HCT116 (cell line): ENCODE results near the gene INSR. TPM values are rescaled to one million over a fixed set of nuclear protein-coding genes. Genes with fewer than 3 reads are reported as not detected.

Experiments used
- ATAC-seq: fragments of 200-7000 bp; cut with Tn5 transposase; 2 replicates; pipeline ENCODE4 v1.9.1; 2020; ENCODE audit warnings: mild to moderate bottlenecking, moderate library complexity
- BruUV-seq: library from RNA; stranded (reverse); fragments of 400-500 nt; replicated peaks from 2 replicates; lab custom pipeline; 2021; lab: Mats Ljungman, UMichigan
- CTCF ChIA-PET: fragments of 300-600 bp; sonication (Branson Sonifier 250); formaldehyde crosslinking; loops from one replicate; lab custom pipeline; 2021; ENCODE audit warnings: antibody characterized with exemption; lab: Charles Lee
- POLR2A ChIA-PET: fragments of 300-600, 350-600 bp; sonication (Branson Sonifier 250); formaldehyde crosslinking; loops from one replicate; lab custom pipeline; 2021; ENCODE audit warnings: antibody characterized with exemption; lab: Charles Lee
- RAD21 ChIA-PET, 2 experiments: fragments of 300-600 bp; sonication (Branson Sonifier 250); formaldehyde crosslinking; loops; one replicate each; lab custom pipeline; 2023; ENCODE audit warnings: low total read pairs in 2 of 2; ENCODE audit not compliant: uncharacterized antibody in 2 of 2, unreplicated experiment in 2 of 2, low non-redundant PET in 1 of 2; lab: Charles Lee
- DNase-seq: peaks from one replicate; pipeline ENCODE4 v3.0.0-alpha.2; 2010; ENCODE audit warnings: low read depth, low spot score
- H2AFZ ChIP-seq: fragments of 200-600 bp; shearing (Covaris generic), sonication (generic); 2 replicates; pipeline ENCODE4 v1.6.1; 2017; ENCODE audit warnings: low read depth, mixed run types, mixed read lengths, antibody characterized with exemption, low read length; ENCODE audit not compliant: poor library complexity, severe bottlenecking
- H3K27ac ChIP-seq: 2 replicates; pipeline ENCODE4 v1.5.1; 2012; ENCODE audit warnings: low read depth, low read length
- H3K27me3 ChIP-seq: fragments of 200-600 bp; sonication (generic); 2 replicates; pipeline ENCODE4 v1.6.1; 2016; ENCODE audit warnings: mixed run types, low read length, mixed read lengths; ENCODE audit not compliant: insufficient read depth
- H3K36me3 ChIP-seq, 2 experiments: fragments of 200-500 bp in 1 of 2; fragments of 200-600 bp in 1 of 2; sonication (Bioruptor generic) in 1 of 2; sonication (generic) in 1 of 2; 2 replicates each; pipeline versions ENCODE4 v1.5.1 to v1.6.1; 2014 to 2016; ENCODE audit warnings: low read length in 2 of 2, inconsistent platforms in 1 of 2, mixed read lengths in 1 of 2, mixed run types in 1 of 2; ENCODE audit not compliant: insufficient read depth in 2 of 2, control insufficient read depth in 1 of 2
- H3K4me1 ChIP-seq, 2 experiments: fragments of 200-600 bp in 1 of 2; sonication (generic) in 1 of 2; 2 replicates each; pipeline versions ENCODE4 v1.5.1 to v1.6.1; 2012 to 2017; ENCODE audit warnings: low read length in 2 of 2, inconsistent platforms in 1 of 2, mild to moderate bottlenecking in 1 of 2, mixed read lengths in 1 of 2, mixed run types in 1 of 2, moderate library complexity in 1 of 2; ENCODE audit not compliant: insufficient read depth in 2 of 2, control insufficient read depth in 1 of 2
- H3K4me2 ChIP-seq: fragments of 200-600 bp; sonication (generic); 2 replicates; pipeline ENCODE4 v1.6.1; 2017; ENCODE audit warnings: mixed run types, low read length, mixed read lengths
- H3K4me3 ChIP-seq, 2 experiments: fragments of 200-600 bp in 1 of 2; sonication (generic) in 1 of 2; replicated peaks in 1 of 2; 2 replicates each; pipeline ENCODE4 v1.5.1; 2011 to 2016; ENCODE audit warnings: low read length in 2 of 2, control low read depth in 1 of 2, low read depth in 1 of 2, mild to moderate bottlenecking in 1 of 2, mixed read lengths in 1 of 2, mixed run types in 1 of 2
- H3K79me2 ChIP-seq: fragments of 200-600 bp; sonication (generic); 2 replicates; pipeline ENCODE4 v1.6.1; 2017; ENCODE audit warnings: mild to moderate bottlenecking, mixed run types, low read length, moderate library complexity, mixed read lengths; ENCODE audit not compliant: insufficient read depth
- H3K9ac ChIP-seq: fragments of 200-600 bp; sonication (generic); 2 replicates; pipeline ENCODE4 v1.6.1; 2016; ENCODE audit warnings: low read length, mixed read lengths
- H3K9me2 ChIP-seq: fragments of 200-600 bp; sonication (generic), shearing (Covaris generic); 2 replicates; pipeline ENCODE4 v1.6.1; 2017; ENCODE audit warnings: mixed run types, mild to moderate bottlenecking, moderate library complexity; ENCODE audit not compliant: insufficient read depth
- H3K9me3 ChIP-seq, 2 experiments: fragments of 200-500 bp in 1 of 2; fragments of 200-600 bp in 1 of 2; sonication (Bioruptor generic) in 1 of 2; sonication (generic) in 1 of 2; 2 replicates each; pipeline ENCODE4 v1.6.1; 2014 to 2017; ENCODE audit warnings: low read length in 2 of 2, mixed read lengths in 2 of 2, inconsistent platforms in 1 of 2, low read depth in 1 of 2, mild to moderate bottlenecking in 1 of 2, mixed run types in 1 of 2, moderate library complexity in 1 of 2; ENCODE audit not compliant: control insufficient read depth in 1 of 2, insufficient read depth in 1 of 2
- H4K20me1 ChIP-seq: fragments of 200-600 bp; sonication (generic), shearing (Covaris generic); 2 replicates; pipeline ENCODE4 v1.6.1; 2017; ENCODE audit warnings: mixed run types, mild to moderate bottlenecking, moderate library complexity; ENCODE audit not compliant: insufficient read depth
- CBX3 ChIP-seq: IDR thresholded peaks from 2 replicates; pipeline ENCODE4 v1.6.1; 2012; ENCODE audit warnings: low read depth
- EGR1 ChIP-seq: IDR thresholded peaks from 2 replicates; pipeline ENCODE4 v1.6.1; 2012; ENCODE audit warnings: low read depth
- ELF1 ChIP-seq: IDR thresholded peaks from 2 replicates; pipeline ENCODE4 v1.6.1; 2012; ENCODE audit warnings: low read depth, borderline replicate concordance
- EZH2 ChIP-seq: fragments of 200-600 bp; sonication (generic); IDR thresholded peaks from 2 replicates; pipeline ENCODE4 v1.6.1; 2017; ENCODE audit warnings: antibody characterized with exemption, mixed run types
- EZH2phosphoT487 ChIP-seq: fragments of 200-600 bp; IDR thresholded peaks from 2 replicates; pipeline ENCODE4 v1.6.1; 2018; ENCODE audit warnings: antibody characterized with exemption, borderline replicate concordance
- JUND ChIP-seq: IDR thresholded peaks from 2 replicates; pipeline ENCODE4 v1.6.1; 2012
- POLR2AphosphoS5 ChIP-seq: IDR thresholded peaks from 2 replicates; pipeline ENCODE4 v1.6.1; 2011; ENCODE audit warnings: mild to moderate bottlenecking, low read depth, low read length, moderate library complexity
- SIN3A ChIP-seq: IDR thresholded peaks from 2 replicates; pipeline ENCODE4 v1.6.1; 2012; ENCODE audit warnings: low read depth
- SP1 ChIP-seq: IDR thresholded peaks from 2 replicates; pipeline ENCODE4 v1.6.1; 2012; ENCODE audit warnings: low read depth
- SRF ChIP-seq: IDR thresholded peaks from 2 replicates; pipeline ENCODE4 v1.6.1; 2012; ENCODE audit warnings: low read depth
- TCF7L2 ChIP-seq: IDR thresholded peaks from 2 replicates; pipeline ENCODE4 v1.7.0; 2011; ENCODE audit warnings: borderline replicate concordance, inconsistent platforms; ENCODE audit not compliant: insufficient read depth, insufficient read length; ENCODE audit errors: extremely low read depth
- intact Hi-C: fragments of 100-400 bp; cut with micrococcal nuclease; formaldehyde crosslinking; loops from 2 replicates; pipeline ENCODE4 v1.10.0; 2022
- total RNA-seq: library from RNA; stranded (reverse); gene quantifications from one replicate; pipeline ENCODE4 v1.2.1, GENCODE V29; 2021; ENCODE audit not compliant: unreplicated experiment
- TF ChIP-seq, protein P1 (sequence below): IDR thresholded peaks from 2 replicates; pipeline ENCODE4 v1.6.1; 2012; ENCODE audit warnings: low read depth
- TF ChIP-seq, protein P2 (sequence below): IDR thresholded peaks from 2 replicates; pipeline ENCODE4 v1.6.1; 2012
- TF ChIP-seq, protein P3 (sequence below): IDR thresholded peaks from 2 replicates; pipeline ENCODE4 v1.6.1; 2011; ENCODE audit warnings: mild to moderate bottlenecking, low read length, moderate library complexity; ENCODE audit not compliant: insufficient replicate concordance; ENCODE audit errors: extremely low read depth
- TF ChIP-seq, protein P4 (sequence below): IDR thresholded peaks from 2 replicates; pipeline ENCODE4 v1.6.1; 2012
- TF ChIP-seq, protein P5 (sequence below), 3 experiments: fragments of 200-600 bp in 1 of 3; sonication (generic) in 1 of 3; IDR thresholded peaks in 2 of 3; conservative IDR thresholded peaks in 1 of 3; 2 replicates each; pipeline ENCODE4 v1.5.1; 2012 to 2017; ENCODE audit warnings: low read depth in 2 of 3, low read length in 2 of 3, antibody characterized with exemption in 1 of 3, borderline replicate concordance in 1 of 3, control low read depth in 1 of 3, mild to moderate bottlenecking in 1 of 3, mixed read lengths in 1 of 3, mixed run types in 1 of 3, moderate library complexity in 1 of 3; ENCODE audit not compliant: insufficient read depth in 1 of 3

INSR gene
- total RNA-seq, 1 experiment from 2014 or later: 25.4 TPM

DNA sequence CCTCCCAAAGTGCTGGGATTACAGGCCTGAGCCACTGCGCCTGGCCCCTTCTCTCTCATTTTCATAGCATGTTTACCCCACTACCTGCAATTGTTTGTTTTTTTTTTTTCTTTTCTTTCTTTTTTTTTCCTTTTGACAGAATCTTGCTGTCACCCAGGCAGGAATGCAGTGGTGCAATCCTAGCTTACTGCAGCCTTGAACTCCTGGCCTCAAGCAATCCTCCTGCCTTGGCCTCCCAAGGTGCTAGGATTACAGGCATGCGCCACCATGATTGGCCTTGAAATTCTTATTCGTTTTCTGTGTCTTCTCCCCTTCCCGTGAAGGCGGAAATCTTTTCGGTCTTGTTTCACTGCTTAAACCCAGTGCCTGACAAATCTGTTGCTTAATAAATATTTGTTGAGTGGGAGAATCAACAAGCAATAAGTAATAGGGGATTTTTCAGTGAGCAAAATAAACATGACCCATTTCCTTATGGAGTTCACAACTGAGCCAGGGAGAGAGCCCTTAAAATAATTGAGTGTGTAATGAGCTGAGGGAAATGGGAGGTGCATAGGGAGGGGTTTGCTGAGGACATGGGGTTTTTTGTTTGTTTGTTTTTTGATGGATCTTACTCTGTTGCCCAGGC, 1.8 kb upstream of the INSR start:
- Histone ChIP-seq H3K4me1 (peaks cover 10 to 21% of the 10 kb centered on the region in 2 experiments; a peak in 3 of 4 replicates), H3K27ac (no peak overlapping the region), H3K4me3 (no peak overlapping the region), H3K27me3 (no peaks in the 10 kb centered on the region), H2AFZ (no peak overlapping the region), H4K20me1 (no peaks in the 10 kb centered on the region), H3K9ac (no peak overlapping the region), H3K79me2 (peaks cover 6% of the 10 kb centered on the region), H3K4me2 (no peak overlapping the region), H3K36me3 (no peaks in the 10 kb centered on the region), H3K9me2 (no peaks in the 10 kb centered on the region), H3K9me3 (no peaks in the 10 kb centered on the region)
- intact Hi-C loops: no loop called here
- ATAC-seq (no peak), DNase-seq (no peak)
- ChIA-PET POLR2A (no interaction called here), CTCF (no interaction called here), RAD21 (no interaction called here)
- no TSS peak for BruUV-seq
- TF ChIP-seq JUND: no peak
- TF ChIP-seq, protein P1, sequence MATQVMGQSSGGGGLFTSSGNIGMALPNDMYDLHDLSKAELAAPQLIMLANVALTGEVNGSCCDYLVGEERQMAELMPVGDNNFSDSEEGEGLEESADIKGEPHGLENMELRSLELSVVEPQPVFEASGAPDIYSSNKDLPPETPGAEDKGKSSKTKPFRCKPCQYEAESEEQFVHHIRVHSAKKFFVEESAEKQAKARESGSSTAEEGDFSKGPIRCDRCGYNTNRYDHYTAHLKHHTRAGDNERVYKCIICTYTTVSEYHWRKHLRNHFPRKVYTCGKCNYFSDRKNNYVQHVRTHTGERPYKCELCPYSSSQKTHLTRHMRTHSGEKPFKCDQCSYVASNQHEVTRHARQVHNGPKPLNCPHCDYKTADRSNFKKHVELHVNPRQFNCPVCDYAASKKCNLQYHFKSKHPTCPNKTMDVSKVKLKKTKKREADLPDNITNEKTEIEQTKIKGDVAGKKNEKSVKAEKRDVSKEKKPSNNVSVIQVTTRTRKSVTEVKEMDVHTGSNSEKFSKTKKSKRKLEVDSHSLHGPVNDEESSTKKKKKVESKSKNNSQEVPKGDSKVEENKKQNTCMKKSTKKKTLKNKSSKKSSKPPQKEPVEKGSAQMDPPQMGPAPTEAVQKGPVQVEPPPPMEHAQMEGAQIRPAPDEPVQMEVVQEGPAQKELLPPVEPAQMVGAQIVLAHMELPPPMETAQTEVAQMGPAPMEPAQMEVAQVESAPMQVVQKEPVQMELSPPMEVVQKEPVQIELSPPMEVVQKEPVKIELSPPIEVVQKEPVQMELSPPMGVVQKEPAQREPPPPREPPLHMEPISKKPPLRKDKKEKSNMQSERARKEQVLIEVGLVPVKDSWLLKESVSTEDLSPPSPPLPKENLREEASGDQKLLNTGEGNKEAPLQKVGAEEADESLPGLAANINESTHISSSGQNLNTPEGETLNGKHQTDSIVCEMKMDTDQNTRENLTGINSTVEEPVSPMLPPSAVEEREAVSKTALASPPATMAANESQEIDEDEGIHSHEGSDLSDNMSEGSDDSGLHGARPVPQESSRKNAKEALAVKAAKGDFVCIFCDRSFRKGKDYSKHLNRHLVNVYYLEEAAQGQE: no peak
- TF ChIP-seq, protein P2, sequence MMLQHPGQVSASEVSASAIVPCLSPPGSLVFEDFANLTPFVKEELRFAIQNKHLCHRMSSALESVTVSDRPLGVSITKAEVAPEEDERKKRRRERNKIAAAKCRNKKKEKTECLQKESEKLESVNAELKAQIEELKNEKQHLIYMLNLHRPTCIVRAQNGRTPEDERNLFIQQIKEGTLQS: no peak
- TF ChIP-seq EGR1: no peak
- no peak for TF ChIP-seq ELF1
- TF ChIP-seq SIN3A: no peak
- TF ChIP-seq CBX3: no peak
- no peak for TF ChIP-seq EZH2
- TF ChIP-seq, protein P3, sequence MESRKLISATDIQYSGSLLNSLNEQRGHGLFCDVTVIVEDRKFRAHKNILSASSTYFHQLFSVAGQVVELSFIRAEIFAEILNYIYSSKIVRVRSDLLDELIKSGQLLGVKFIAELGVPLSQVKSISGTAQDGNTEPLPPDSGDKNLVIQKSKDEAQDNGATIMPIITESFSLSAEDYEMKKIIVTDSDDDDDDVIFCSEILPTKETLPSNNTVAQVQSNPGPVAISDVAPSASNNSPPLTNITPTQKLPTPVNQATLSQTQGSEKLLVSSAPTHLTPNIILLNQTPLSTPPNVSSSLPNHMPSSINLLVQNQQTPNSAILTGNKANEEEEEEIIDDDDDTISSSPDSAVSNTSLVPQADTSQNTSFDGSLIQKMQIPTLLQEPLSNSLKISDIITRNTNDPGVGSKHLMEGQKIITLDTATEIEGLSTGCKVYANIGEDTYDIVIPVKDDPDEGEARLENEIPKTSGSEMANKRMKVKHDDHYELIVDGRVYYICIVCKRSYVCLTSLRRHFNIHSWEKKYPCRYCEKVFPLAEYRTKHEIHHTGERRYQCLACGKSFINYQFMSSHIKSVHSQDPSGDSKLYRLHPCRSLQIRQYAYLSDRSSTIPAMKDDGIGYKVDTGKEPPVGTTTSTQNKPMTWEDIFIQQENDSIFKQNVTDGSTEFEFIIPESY: no peak
- TF ChIP-seq, protein P4, sequence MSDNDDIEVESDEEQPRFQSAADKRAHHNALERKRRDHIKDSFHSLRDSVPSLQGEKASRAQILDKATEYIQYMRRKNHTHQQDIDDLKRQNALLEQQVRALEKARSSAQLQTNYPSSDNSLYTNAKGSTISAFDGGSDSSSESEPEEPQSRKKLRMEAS: no peak
- TF ChIP-seq SP1: no peak
- no peak for TF ChIP-seq EZH2phosphoT487
- TF ChIP-seq, protein P5, sequence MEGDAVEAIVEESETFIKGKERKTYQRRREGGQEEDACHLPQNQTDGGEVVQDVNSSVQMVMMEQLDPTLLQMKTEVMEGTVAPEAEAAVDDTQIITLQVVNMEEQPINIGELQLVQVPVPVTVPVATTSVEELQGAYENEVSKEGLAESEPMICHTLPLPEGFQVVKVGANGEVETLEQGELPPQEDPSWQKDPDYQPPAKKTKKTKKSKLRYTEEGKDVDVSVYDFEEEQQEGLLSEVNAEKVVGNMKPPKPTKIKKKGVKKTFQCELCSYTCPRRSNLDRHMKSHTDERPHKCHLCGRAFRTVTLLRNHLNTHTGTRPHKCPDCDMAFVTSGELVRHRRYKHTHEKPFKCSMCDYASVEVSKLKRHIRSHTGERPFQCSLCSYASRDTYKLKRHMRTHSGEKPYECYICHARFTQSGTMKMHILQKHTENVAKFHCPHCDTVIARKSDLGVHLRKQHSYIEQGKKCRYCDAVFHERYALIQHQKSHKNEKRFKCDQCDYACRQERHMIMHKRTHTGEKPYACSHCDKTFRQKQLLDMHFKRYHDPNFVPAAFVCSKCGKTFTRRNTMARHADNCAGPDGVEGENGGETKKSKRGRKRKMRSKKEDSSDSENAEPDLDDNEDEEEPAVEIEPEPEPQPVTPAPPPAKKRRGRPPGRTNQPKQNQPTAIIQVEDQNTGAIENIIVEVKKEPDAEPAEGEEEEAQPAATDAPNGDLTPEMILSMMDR (IDR thresholded peaks at IDR 0.05 in 2 of 3, conservative IDR thresholded peaks at IDR 0.05 in 1 of 3; ENCODE audit: borderline replicate concordance in 1 of 3, insufficient read depth in 1 of 3, low read depth in 2 of 3, low read length in 2 of 3): no peak
- no peak for TF ChIP-seq SRF
- no peak for TF ChIP-seq POLR2AphosphoS5
- no peak for TF ChIP-seq TCF7L2
